Measurements from ENCODE around the gene SHISA9. TPM values are rescaled to one million over a fixed set of nuclear protein-coding genes. Genes with fewer than 3 reads are reported as not detected.

The SHISA9 gene
- polyA plus RNA-seq, 1 of the 3 experiments (the other 2 are of a cell fraction), result 0.02 TPM

DNA sequence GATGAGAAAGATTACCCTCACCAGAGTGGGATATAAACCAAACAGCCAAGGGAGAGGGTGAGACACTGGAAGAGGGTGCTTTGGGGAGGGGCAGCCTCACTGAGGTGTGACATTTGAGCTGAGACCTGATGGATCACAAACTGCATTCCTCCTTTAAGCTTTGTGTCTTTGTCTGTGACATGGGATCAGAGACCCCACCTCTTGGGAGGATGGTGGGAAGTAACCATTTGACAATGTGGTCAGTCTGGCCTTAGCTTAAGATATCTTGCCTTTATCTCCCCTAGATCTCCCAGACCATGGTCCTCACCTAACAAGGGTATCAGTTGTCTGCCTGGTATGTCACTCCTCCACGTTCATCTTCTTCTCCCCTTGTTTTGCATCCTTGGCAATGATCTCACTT, 163.4 kb downstream of the SHISA9 start:
- TF ChIP-seq, protein P1, sequence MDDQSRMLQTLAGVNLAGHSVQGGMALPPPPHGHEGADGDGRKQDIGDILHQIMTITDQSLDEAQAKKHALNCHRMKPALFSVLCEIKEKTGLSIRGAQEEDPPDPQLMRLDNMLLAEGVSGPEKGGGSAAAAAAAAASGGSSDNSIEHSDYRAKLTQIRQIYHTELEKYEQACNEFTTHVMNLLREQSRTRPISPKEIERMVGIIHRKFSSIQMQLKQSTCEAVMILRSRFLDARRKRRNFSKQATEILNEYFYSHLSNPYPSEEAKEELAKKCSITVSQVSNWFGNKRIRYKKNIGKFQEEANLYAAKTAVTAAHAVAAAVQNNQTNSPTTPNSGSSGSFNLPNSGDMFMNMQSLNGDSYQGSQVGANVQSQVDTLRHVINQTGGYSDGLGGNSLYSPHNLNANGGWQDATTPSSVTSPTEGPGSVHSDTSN (IDR thresholded peaks at IDR 0.05), result no peak
- no peak for TF ChIP-seq FOSL2 (IDR thresholded peaks at IDR 0.05; ENCODE audit: borderline replicate concordance, low read depth)
- no peak for TF ChIP-seq RAD21 (IDR thresholded peaks at IDR 0.05; ENCODE audit: low read length)
- TF ChIP-seq, protein P2, sequence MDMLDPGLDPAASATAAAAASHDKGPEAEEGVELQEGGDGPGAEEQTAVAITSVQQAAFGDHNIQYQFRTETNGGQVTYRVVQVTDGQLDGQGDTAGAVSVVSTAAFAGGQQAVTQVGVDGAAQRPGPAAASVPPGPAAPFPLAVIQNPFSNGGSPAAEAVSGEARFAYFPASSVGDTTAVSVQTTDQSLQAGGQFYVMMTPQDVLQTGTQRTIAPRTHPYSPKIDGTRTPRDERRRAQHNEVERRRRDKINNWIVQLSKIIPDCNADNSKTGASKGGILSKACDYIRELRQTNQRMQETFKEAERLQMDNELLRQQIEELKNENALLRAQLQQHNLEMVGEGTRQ (IDR thresholded peaks at IDR 0.05; ENCODE audit: borderline replicate concordance, low read depth, low read length), result no peak
- no peak for TF ChIP-seq EZH2phosphoT487 (IDR thresholded peaks at IDR 0.05; ENCODE audit: borderline replicate concordance, low read depth)
- TF ChIP-seq POLR2AphosphoS5 (IDR thresholded peaks at IDR 0.05; ENCODE audit: low read depth, low read length), result no peak
- TF ChIP-seq SMC3 (IDR thresholded peaks at IDR 0.05; ENCODE audit: low read depth, low read length), result no peak
- TF ChIP-seq EP300 (IDR thresholded peaks at IDR 0.05; ENCODE audit: borderline replicate concordance in 1 of 2, low read depth in 1 of 2, low read length in 1 of 2), result no peak
- no peak for TF ChIP-seq TAF1 (IDR thresholded peaks at IDR 0.05; ENCODE audit: borderline replicate concordance, low read depth, low read length)
- no peak for TF ChIP-seq GATA2 (CRISPR knock-in tag; IDR thresholded peaks at IDR 0.05)
- no peak for TF ChIP-seq SIN3A (IDR thresholded peaks at IDR 0.05; ENCODE audit: borderline replicate concordance, low read depth, low read length)
- no peak for TF ChIP-seq TCF12 (IDR thresholded peaks at IDR 0.05)
- no peak for TF ChIP-seq CHD2 (IDR thresholded peaks at IDR 0.05; ENCODE audit: low read length, partially characterized antibody)
- TF ChIP-seq, protein P3, sequence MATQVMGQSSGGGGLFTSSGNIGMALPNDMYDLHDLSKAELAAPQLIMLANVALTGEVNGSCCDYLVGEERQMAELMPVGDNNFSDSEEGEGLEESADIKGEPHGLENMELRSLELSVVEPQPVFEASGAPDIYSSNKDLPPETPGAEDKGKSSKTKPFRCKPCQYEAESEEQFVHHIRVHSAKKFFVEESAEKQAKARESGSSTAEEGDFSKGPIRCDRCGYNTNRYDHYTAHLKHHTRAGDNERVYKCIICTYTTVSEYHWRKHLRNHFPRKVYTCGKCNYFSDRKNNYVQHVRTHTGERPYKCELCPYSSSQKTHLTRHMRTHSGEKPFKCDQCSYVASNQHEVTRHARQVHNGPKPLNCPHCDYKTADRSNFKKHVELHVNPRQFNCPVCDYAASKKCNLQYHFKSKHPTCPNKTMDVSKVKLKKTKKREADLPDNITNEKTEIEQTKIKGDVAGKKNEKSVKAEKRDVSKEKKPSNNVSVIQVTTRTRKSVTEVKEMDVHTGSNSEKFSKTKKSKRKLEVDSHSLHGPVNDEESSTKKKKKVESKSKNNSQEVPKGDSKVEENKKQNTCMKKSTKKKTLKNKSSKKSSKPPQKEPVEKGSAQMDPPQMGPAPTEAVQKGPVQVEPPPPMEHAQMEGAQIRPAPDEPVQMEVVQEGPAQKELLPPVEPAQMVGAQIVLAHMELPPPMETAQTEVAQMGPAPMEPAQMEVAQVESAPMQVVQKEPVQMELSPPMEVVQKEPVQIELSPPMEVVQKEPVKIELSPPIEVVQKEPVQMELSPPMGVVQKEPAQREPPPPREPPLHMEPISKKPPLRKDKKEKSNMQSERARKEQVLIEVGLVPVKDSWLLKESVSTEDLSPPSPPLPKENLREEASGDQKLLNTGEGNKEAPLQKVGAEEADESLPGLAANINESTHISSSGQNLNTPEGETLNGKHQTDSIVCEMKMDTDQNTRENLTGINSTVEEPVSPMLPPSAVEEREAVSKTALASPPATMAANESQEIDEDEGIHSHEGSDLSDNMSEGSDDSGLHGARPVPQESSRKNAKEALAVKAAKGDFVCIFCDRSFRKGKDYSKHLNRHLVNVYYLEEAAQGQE (IDR thresholded peaks at IDR 0.05; ENCODE audit: low read depth, low read length), result no peak
- TF ChIP-seq, protein P4, sequence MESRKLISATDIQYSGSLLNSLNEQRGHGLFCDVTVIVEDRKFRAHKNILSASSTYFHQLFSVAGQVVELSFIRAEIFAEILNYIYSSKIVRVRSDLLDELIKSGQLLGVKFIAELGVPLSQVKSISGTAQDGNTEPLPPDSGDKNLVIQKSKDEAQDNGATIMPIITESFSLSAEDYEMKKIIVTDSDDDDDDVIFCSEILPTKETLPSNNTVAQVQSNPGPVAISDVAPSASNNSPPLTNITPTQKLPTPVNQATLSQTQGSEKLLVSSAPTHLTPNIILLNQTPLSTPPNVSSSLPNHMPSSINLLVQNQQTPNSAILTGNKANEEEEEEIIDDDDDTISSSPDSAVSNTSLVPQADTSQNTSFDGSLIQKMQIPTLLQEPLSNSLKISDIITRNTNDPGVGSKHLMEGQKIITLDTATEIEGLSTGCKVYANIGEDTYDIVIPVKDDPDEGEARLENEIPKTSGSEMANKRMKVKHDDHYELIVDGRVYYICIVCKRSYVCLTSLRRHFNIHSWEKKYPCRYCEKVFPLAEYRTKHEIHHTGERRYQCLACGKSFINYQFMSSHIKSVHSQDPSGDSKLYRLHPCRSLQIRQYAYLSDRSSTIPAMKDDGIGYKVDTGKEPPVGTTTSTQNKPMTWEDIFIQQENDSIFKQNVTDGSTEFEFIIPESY (IDR thresholded peaks at IDR 0.05; ENCODE audit: borderline replicate concordance, low read depth), result no peak
- no peak for TF ChIP-seq RCOR1 (IDR thresholded peaks at IDR 0.05; ENCODE audit: low read length)
- no peak for TF ChIP-seq TEAD4 (IDR thresholded peaks at IDR 0.05; ENCODE audit: borderline replicate concordance, insufficient read depth)
- CTCF ChIA-PET, result no interaction called here
- no peak for DNase-seq

More for the DNA sequence above, 163.4 kb downstream of the SHISA9 start:
- 9% methylated on average over 1 of the region's 1 CpG for WGBS (ENCODE audit: low lambda C conversion rate)
- Histone ChIP-seq H3K36me3 (replicated peaks in 1 of 2; ENCODE audit: control insufficient read depth in 1 of 2, insufficient read depth in 2 of 2, low read length in 1 of 2) (no peaks in the 10 kb centered on the region), H3K4me3 (ENCODE audit: low read depth in 2 of 2, low read length in 1 of 2) (no peak overlapping the region), H3K9me3 (no peaks in the 10 kb centered on the region), H3K4me1 (ENCODE audit: control insufficient read depth in 1 of 2, insufficient read depth in 2 of 2, low read depth in 1 of 2, low read length in 1 of 2) (no peaks in the 10 kb centered on the region), H4K20me1 (ENCODE audit: insufficient read depth) (no peaks in the 10 kb centered on the region), H2AFZ (ENCODE audit: low read depth) (no peak overlapping the region), H3K27me3 (ENCODE audit: insufficient read depth) (no peaks in the 10 kb centered on the region), H3K4me2 (no peak overlapping the region), H3K9me2 (no peaks in the 10 kb centered on the region), H3K79me2 (ENCODE audit: insufficient read depth) (no peaks in the 10 kb centered on the region), H3K27ac (ENCODE audit: low read depth in 2 of 2, low read length in 1 of 2) (no peak overlapping the region), H3K9ac (no peak overlapping the region), H3F3A (replicated peaks; ENCODE audit: insufficient read depth) (peaks cover 6% of the 10 kb centered on the region)
- POLR2A ChIA-PET, result no interaction called here

Data from SK-N-SH (cell line).